IMR-90 (cell line): Measurements from ENCODE around the gene TMTC1. TPM values are rescaled to one million over a fixed set of nuclear protein-coding genes. Genes with fewer than 3 reads are reported as not detected.

Experiments used
- ATAC-seq: fragments of 200-7000 bp; cut with Tn5 transposase; 2 replicates; pipeline ENCODE4 v1.9.1; 2020; ENCODE audit warnings: low read depth, mild to moderate bottlenecking, moderate library complexity
- BruUV-seq: library from RNA; stranded (reverse); fragments of 400-500 nt; replicated peaks from 2 replicates; lab custom pipeline; 2021; lab: Mats Ljungman, UMichigan
- CTCF ChIA-PET: fragments of 300-600 bp; formaldehyde crosslinking; extraction: SDS; loops from one replicate; lab custom pipeline; 2021; ENCODE audit warnings: antibody characterized with exemption; lab: Yijun Ruan, JAX
- POLR2A ChIA-PET: fragments of 300-600 bp; sonication (Branson Sonifier 250); formaldehyde crosslinking; loops from one replicate; lab custom pipeline; 2022; ENCODE audit warnings: antibody characterized with exemption; ENCODE audit not compliant: unreplicated experiment; lab: Charles Lee
- DNase-seq: peaks from one replicate; pipeline ENCODE4 v3.0.0; 2013
- H2AFZ ChIP-seq: replicated peaks from 2 replicates; pipeline ENCODE3; 2013; ENCODE audit warnings: low read length, mild to moderate bottlenecking; ENCODE audit not compliant: poor library complexity
- H2AK5ac ChIP-seq: 2 replicates; pipeline ENCODE4 v1.6.1; 2013; ENCODE audit warnings: low read depth, low read length, inconsistent platforms
- H2AK9ac ChIP-seq: replicated peaks from 2 replicates; pipeline ENCODE3; 2013; ENCODE audit warnings: mild to moderate bottlenecking, low read depth, low read length, moderate library complexity; ENCODE audit not compliant: poor library complexity
- H2BK120ac ChIP-seq: 2 replicates; pipeline ENCODE4 v1.6.1; 2013; ENCODE audit warnings: low read depth, low read length, inconsistent platforms
- H2BK15ac ChIP-seq: 3 replicates; pipeline ENCODE4 v1.6.1; 2013; ENCODE audit warnings: low read depth, low read length, inconsistent platforms
- H2BK20ac ChIP-seq: 2 replicates; pipeline ENCODE4 v1.6.1; 2013; ENCODE audit warnings: low read depth, mild to moderate bottlenecking, inconsistent platforms, low read length, moderate library complexity
- H2BK5ac ChIP-seq: 2 replicates; pipeline ENCODE4 v1.6.1; 2013; ENCODE audit warnings: mild to moderate bottlenecking, low read depth, low read length, inconsistent platforms; ENCODE audit not compliant: poor library complexity, severe bottlenecking
- H3K14ac ChIP-seq: replicated peaks from 2 replicates; pipeline ENCODE4 v1.6.1; 2013; ENCODE audit warnings: low read depth, low read length, inconsistent platforms
- H3K18ac ChIP-seq: 2 replicates; pipeline ENCODE4 v1.6.1; 2013; ENCODE audit warnings: low read depth, low read length, control low read depth
- H3K23ac ChIP-seq: 2 replicates; pipeline ENCODE4 v1.6.1; 2013; ENCODE audit warnings: low read depth, low read length, inconsistent platforms
- H3K27ac ChIP-seq: 2 replicates; pipeline ENCODE4 v1.5.1; 2013; ENCODE audit warnings: mild to moderate bottlenecking, control low read depth, low read length; ENCODE audit not compliant: insufficient read depth
- H3K27me3 ChIP-seq: 2 replicates; pipeline ENCODE4 v1.6.1; 2013; ENCODE audit warnings: low read length; ENCODE audit not compliant: control insufficient read depth, insufficient read depth
- H3K36me3 ChIP-seq: 2 replicates; pipeline ENCODE4 v1.6.1; 2013; ENCODE audit warnings: low read length, mixed read lengths; ENCODE audit not compliant: control insufficient read depth, insufficient read depth
- H3K4ac ChIP-seq: 2 replicates; pipeline ENCODE4 v1.6.1; 2013; ENCODE audit warnings: low read depth, low read length, inconsistent platforms
- H3K4me1 ChIP-seq: 2 replicates; pipeline ENCODE4 v1.6.1; 2013; ENCODE audit warnings: low read length, mixed read lengths; ENCODE audit not compliant: control insufficient read depth, insufficient read depth
- H3K4me2 ChIP-seq: 2 replicates; pipeline ENCODE4 v1.6.1; 2013; ENCODE audit warnings: low read depth, mild to moderate bottlenecking, control low read depth, low read length, moderate library complexity
- H3K4me3 ChIP-seq: 2 replicates; pipeline ENCODE4 v1.5.1; 2013; ENCODE audit warnings: low read depth, mild to moderate bottlenecking, control low read depth, low read length, moderate library complexity; ENCODE audit not compliant: insufficient read depth
- H3K56ac ChIP-seq: 2 replicates; pipeline ENCODE4 v1.6.1; 2013; ENCODE audit warnings: low read length, inconsistent platforms; ENCODE audit not compliant: insufficient read depth; ENCODE audit errors: extremely low read depth
- H3K79me1 ChIP-seq, 2 experiments: 2 replicates each; pipeline ENCODE4 v1.6.1; 2013; ENCODE audit warnings: low read length in 2 of 2, inconsistent platforms in 1 of 2, low read depth in 1 of 2
- H3K9ac ChIP-seq: 2 replicates; pipeline ENCODE4 v1.6.1; 2013; ENCODE audit warnings: low read depth, low read length, control low read depth
- H3K9me1 ChIP-seq: 2 replicates; pipeline ENCODE4 v1.6.1; 2013; ENCODE audit warnings: low read length, inconsistent platforms; ENCODE audit not compliant: insufficient read depth
- H3K9me3 ChIP-seq: 2 replicates; pipeline ENCODE4 v1.6.1; 2013; ENCODE audit warnings: low read length; ENCODE audit not compliant: control insufficient read depth, insufficient read depth
- H4K20me1 ChIP-seq: 2 replicates; pipeline ENCODE4 v1.6.1; 2013; ENCODE audit warnings: low read length, inconsistent platforms; ENCODE audit not compliant: insufficient read depth
- H4K5ac ChIP-seq: 2 replicates; pipeline ENCODE4 v1.6.1; 2013; ENCODE audit warnings: mild to moderate bottlenecking, low read depth, low read length, control low read depth
- H4K8ac ChIP-seq, 2 experiments: 2 replicates each; pipeline ENCODE4 v1.6.1; 2013; ENCODE audit warnings: low read depth in 2 of 2, low read length in 2 of 2, control low read depth in 1 of 2, inconsistent platforms in 1 of 2
- H4K91ac ChIP-seq: 2 replicates; pipeline ENCODE4 v1.6.1; 2013; ENCODE audit warnings: low read depth, low read length, inconsistent platforms; ENCODE audit not compliant: insufficient read depth
- BHLHE40 ChIP-seq: fragments of 150-350 bp; IDR thresholded peaks from 2 replicates; pipeline ENCODE4 v1.6.1; 2016; ENCODE audit warnings: mild to moderate bottlenecking, low read depth, low read length
- CEBPB ChIP-seq: IDR thresholded peaks from 2 replicates; pipeline ENCODE4 v1.6.1; 2012; ENCODE audit warnings: low read depth, low read length, improper control_type of control experiment
- CHD1 ChIP-seq: IDR thresholded peaks from 2 replicates; pipeline ENCODE4 v1.6.1; 2012; ENCODE audit warnings: low read depth, low read length, improper control_type of control experiment
- FOS ChIP-seq: fragments of 150-350 bp; IDR thresholded peaks from 2 replicates; pipeline ENCODE4 v1.6.1; 2016; ENCODE audit warnings: low read depth, low read length
- MAFK ChIP-seq: IDR thresholded peaks from 2 replicates; pipeline ENCODE4 v1.6.1; 2012; ENCODE audit warnings: low read depth, low read length, improper control_type of control experiment
- MAZ ChIP-seq: IDR thresholded peaks from 2 replicates; pipeline ENCODE4 v1.6.1; 2012; ENCODE audit warnings: low read depth, mild to moderate bottlenecking, low read length, improper control_type of control experiment, moderate library complexity, borderline replicate concordance
- MXI1 ChIP-seq: IDR thresholded peaks from 2 replicates; pipeline ENCODE4 v1.6.1; 2012; ENCODE audit warnings: low read depth, mild to moderate bottlenecking, low read length, moderate library complexity, borderline replicate concordance
- NFE2L2 ChIP-seq: fragments of 150-350 bp; IDR thresholded peaks from 2 replicates; pipeline ENCODE4 v1.6.1; 2016; ENCODE audit warnings: low read depth, mild to moderate bottlenecking, low read length
- POLR2A ChIP-seq: IDR thresholded peaks from 2 replicates; pipeline ENCODE4 v1.6.1; 2012; ENCODE audit warnings: mild to moderate bottlenecking, low read depth, low read length
- RAD21 ChIP-seq: IDR thresholded peaks from 2 replicates; pipeline ENCODE4 v1.6.1; 2012; ENCODE audit warnings: low read length, improper control_type of control experiment
- RCOR1 ChIP-seq: IDR thresholded peaks from 2 replicates; pipeline ENCODE4 v1.6.1; 2012; ENCODE audit warnings: mild to moderate bottlenecking, low read length, improper control_type of control experiment; ENCODE audit not compliant: insufficient replicate concordance
- RFX5 ChIP-seq: IDR thresholded peaks from 2 replicates; pipeline ENCODE4 v1.8.0; 2012; ENCODE audit warnings: low read depth, mild to moderate bottlenecking, low read length, moderate library complexity
- whole genome bisulfite sequencing, 2 experiments: methylation state at CpG; one replicate each; pipeline versions ENCODE4 v1.1.5 to v1.1.7; 2013; ENCODE audit warnings: missing lambda C conversion rate in 2 of 2; ENCODE audit not compliant: insufficient read length in 1 of 2; ENCODE audit errors: extremely low coverage in 2 of 2; 5-methylcytosine and 5-hydroxymethylcytosine counted together
- dilution Hi-C: fragments of 300-500 bp; cut with HindIII; formaldehyde crosslinking; loops from one replicate; pipeline ENCODE4 v1.14.3; 2018; ENCODE audit warnings: low sequenced_read_pairs; ENCODE audit not compliant: unreplicated experiment
- in situ Hi-C: fragments of 300-500 bp; cut with MboI; formaldehyde crosslinking; loops from 3 replicates; pipeline ENCODE4 v1.14.3; 2019; ENCODE audit warnings: low sequenced_read_pairs, inconsistent platforms, mixed read lengths
- intact Hi-C: fragments of 100-400 bp; cut with micrococcal nuclease; formaldehyde crosslinking; loops from 2 replicates; pipeline ENCODE4 v1.10.0; 2022
- polyA plus RNA-seq, 3 experiments: library from polyadenylated mRNA; depleted of rRNA; stranded (reverse); fragments of >200 nt; gene quantifications; 2 replicates each; pipeline ENCODE4 v1.2.3, GENCODE V29; 2012; ENCODE audit warnings: low replicate concordance in 1 of 3
- total RNA-seq: library from RNA; depleted of rRNA; stranded (reverse); fragments of >200 nt; gene quantifications from 2 replicates; pipeline ENCODE4 v1.2.3, GENCODE V29; 2012
- TF ChIP-seq, protein P1 (sequence below): conservative IDR thresholded peaks from 2 replicates; pipeline ENCODE4 v1.5.1; 2012; ENCODE audit warnings: mild to moderate bottlenecking, low read depth, low read length, improper control_type of control experiment
- TF ChIP-seq, protein P2 (sequence below): fragments of 150-350 bp; IDR thresholded peaks from 2 replicates; pipeline ENCODE4 v1.6.1; 2017; ENCODE audit warnings: mild to moderate bottlenecking, antibody characterized with exemption, low read length, low read depth
- TF ChIP-seq, protein P3 (sequence below): fragments of 150-350 bp; IDR thresholded peaks from 2 replicates; pipeline ENCODE4 v1.6.1; 2016; ENCODE audit warnings: low read depth, mild to moderate bottlenecking, low read length, moderate library complexity, borderline replicate concordance

Gene TMTC1
- total and polyA plus RNA-seq, 2 of the 4 experiments (the other 2 are of a cell fraction): 12.5 to 36.4 TPM

GRCh38 chr12:29622251-29622650 is 161.5 kb downstream of the TMTC1 start:
- ChIA-PET POLR2A (no interaction called here), CTCF (no interaction called here)
- no peak overlapping the region for H2AK5ac ChIP-seq
- H3K4ac ChIP-seq: no peak overlapping the region
- DNase-seq (no peak), ATAC-seq (no peak)
- no peaks in the 10 kb centered on the region for H4K20me1 ChIP-seq
- H2AFZ ChIP-seq: no peak overlapping the region
- in situ Hi-C loops (no loop called here), dilution Hi-C loops (no loop called here), intact Hi-C loops (no loop called here)
- H2AK9ac ChIP-seq: no peak overlapping the region
- H2BK20ac ChIP-seq: no peak overlapping the region
- no peak overlapping the region for H3K23ac ChIP-seq
- no peak overlapping the region for H3K9ac ChIP-seq
- no peak overlapping the region for H4K8ac ChIP-seq
- no peak overlapping the region for H2BK15ac ChIP-seq
- WGBS, 2 experiments: no CpG with 5 or more reads among the region's 1 CpG
- no peaks in the 10 kb centered on the region for H3K9me3 ChIP-seq
- H3K27ac ChIP-seq: no peak overlapping the region
- H3K4me3 ChIP-seq: no peak overlapping the region
- peaks cover 5% of the 10 kb centered on the region; the same call in 1 of the 2 replicates for H3K36me3 ChIP-seq
- H3K4me2 ChIP-seq: no peak overlapping the region
- no peak overlapping the region for H2BK5ac ChIP-seq
- H3K56ac ChIP-seq: no peak overlapping the region
- TF ChIP-seq BHLHE40 (no peak), RCOR1 (no peak), FOS (no peak), RAD21 (no peak), RFX5 (no peak), MXI1 (no peak), MAZ (no peak), CHD1 (no peak), NFE2L2 (no peak), POLR2A (no peak), MAFK (no peak), CEBPB (no peak)
- TF ChIP-seq, protein P1, sequence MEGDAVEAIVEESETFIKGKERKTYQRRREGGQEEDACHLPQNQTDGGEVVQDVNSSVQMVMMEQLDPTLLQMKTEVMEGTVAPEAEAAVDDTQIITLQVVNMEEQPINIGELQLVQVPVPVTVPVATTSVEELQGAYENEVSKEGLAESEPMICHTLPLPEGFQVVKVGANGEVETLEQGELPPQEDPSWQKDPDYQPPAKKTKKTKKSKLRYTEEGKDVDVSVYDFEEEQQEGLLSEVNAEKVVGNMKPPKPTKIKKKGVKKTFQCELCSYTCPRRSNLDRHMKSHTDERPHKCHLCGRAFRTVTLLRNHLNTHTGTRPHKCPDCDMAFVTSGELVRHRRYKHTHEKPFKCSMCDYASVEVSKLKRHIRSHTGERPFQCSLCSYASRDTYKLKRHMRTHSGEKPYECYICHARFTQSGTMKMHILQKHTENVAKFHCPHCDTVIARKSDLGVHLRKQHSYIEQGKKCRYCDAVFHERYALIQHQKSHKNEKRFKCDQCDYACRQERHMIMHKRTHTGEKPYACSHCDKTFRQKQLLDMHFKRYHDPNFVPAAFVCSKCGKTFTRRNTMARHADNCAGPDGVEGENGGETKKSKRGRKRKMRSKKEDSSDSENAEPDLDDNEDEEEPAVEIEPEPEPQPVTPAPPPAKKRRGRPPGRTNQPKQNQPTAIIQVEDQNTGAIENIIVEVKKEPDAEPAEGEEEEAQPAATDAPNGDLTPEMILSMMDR: no peak
- TF ChIP-seq, protein P2, sequence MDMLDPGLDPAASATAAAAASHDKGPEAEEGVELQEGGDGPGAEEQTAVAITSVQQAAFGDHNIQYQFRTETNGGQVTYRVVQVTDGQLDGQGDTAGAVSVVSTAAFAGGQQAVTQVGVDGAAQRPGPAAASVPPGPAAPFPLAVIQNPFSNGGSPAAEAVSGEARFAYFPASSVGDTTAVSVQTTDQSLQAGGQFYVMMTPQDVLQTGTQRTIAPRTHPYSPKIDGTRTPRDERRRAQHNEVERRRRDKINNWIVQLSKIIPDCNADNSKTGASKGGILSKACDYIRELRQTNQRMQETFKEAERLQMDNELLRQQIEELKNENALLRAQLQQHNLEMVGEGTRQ: no peak
- TF ChIP-seq, protein P3, sequence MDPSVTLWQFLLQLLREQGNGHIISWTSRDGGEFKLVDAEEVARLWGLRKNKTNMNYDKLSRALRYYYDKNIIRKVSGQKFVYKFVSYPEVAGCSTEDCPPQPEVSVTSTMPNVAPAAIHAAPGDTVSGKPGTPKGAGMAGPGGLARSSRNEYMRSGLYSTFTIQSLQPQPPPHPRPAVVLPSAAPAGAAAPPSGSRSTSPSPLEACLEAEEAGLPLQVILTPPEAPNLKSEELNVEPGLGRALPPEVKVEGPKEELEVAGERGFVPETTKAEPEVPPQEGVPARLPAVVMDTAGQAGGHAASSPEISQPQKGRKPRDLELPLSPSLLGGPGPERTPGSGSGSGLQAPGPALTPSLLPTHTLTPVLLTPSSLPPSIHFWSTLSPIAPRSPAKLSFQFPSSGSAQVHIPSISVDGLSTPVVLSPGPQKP: no peak
- no peak overlapping the region for H4K91ac ChIP-seq
- H3K4me1 ChIP-seq: peaks cover 10% of the 10 kb centered on the region
- no TSS peak for BruUV-seq
- H3K14ac ChIP-seq: no peak overlapping the region
- no peak overlapping the region for H4K5ac ChIP-seq
- H3K27me3 ChIP-seq: no peaks in the 10 kb centered on the region
- H3K79me1 ChIP-seq: no peaks in the 10 kb centered on the region
- H3K9me1 ChIP-seq: no peaks in the 10 kb centered on the region; the same call in 1 of the 2 replicates
- no peak overlapping the region for H2BK120ac ChIP-seq
- H3K18ac ChIP-seq: no peak overlapping the region
